Testis (tissue), 2 donors: ENCODE results near the gene ZNF574.

Experiments
- CTCF ChIP-seq, 3 experiments: fragments of 450-650 bp in 2 of 3; fragments of 200-600 bp in 1 of 3; sonication (generic) in 1 of 3; IDR thresholded peaks; one replicate each; pipeline ENCODE4 v1.5.1; 2016 to 2019; ENCODE audit warnings: antibody characterized with exemption in 3 of 3, mild to moderate bottlenecking in 2 of 3, moderate library complexity in 1 of 3
- POLR2A ChIP-seq: fragments of 450-650 bp; IDR thresholded peaks from one replicate; pipeline ENCODE4 v1.6.1; 2017; ENCODE audit warnings: antibody characterized with exemption, mild to moderate bottlenecking, moderate library complexity

DNA sequence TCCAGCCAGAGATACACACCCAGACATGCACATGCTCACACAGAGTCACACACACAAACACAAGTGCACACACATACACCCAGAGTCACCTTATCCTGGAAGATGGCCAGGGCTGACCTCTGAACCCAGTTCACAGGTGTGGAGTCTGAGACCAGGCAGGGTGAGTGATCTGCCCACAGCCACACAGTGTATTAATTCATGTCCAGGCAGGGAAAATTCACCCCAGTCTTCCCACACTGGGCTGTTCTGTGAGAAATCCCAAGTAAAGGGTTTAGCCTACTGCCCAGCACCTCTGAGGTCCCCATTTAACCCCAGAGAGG, 54.2 kb downstream of the ZNF574 start:
- no peak for TF ChIP-seq CTCF (IDR thresholded peaks at IDR 0.05)
- TF ChIP-seq POLR2A: no peak
